Liver (tissue), 9 donors: ENCODE measurements around the gene KIN. TPM values are rescaled to one million over a fixed set of nuclear protein-coding genes. Genes with fewer than 3 reads are reported as not detected.
"Not testable (repeated sequence)": the region's sequence is repeated elsewhere in the genome, so short reads cannot be mapped to it uniquely, and the experiment has no call there.

Source experiments
- DNase-seq: peaks from one replicate; pipeline ENCODE4 v3.0.0-alpha.2; 2017; ENCODE audit warnings: low spot score
- H3K27ac ChIP-seq, 2 donors: one replicate each; pipeline ENCODE4 v1.7.0; 2013; ENCODE audit warnings: inconsistent platforms in 2 of 2, low read length in 2 of 2, control low read depth in 1 of 2, low read depth in 1 of 2, mild to moderate bottlenecking in 1 of 2
- H3K27me3 ChIP-seq, 4 donors: one replicate each; pipeline versions ENCODE4 v1.6.1 to v1.7.0; 2013; ENCODE audit warnings: low read length in 3 of 4, inconsistent platforms in 1 of 4, mild to moderate bottlenecking in 1 of 4, moderate library complexity in 1 of 4; ENCODE audit not compliant: control insufficient read depth in 4 of 4, insufficient read depth in 4 of 4
- H3K36me3 ChIP-seq, 4 donors: one replicate each; pipeline versions ENCODE4 v1.6.1 to v1.7.0; 2013; ENCODE audit warnings: low read length in 3 of 4, mild to moderate bottlenecking in 3 of 4, low read depth in 1 of 4, moderate library complexity in 1 of 4; ENCODE audit not compliant: control insufficient read depth in 4 of 4, insufficient read depth in 3 of 4
- H3K4me1 ChIP-seq, 4 donors: one replicate each; pipeline versions ENCODE4 v1.6.1 to v1.7.0; 2013; ENCODE audit warnings: low read length in 3 of 4, mild to moderate bottlenecking in 3 of 4, moderate library complexity in 1 of 4; ENCODE audit not compliant: control insufficient read depth in 4 of 4, insufficient read depth in 4 of 4
- H3K4me3 ChIP-seq, 3 donors: one replicate each; pipeline versions ENCODE4 v1.6.1 to v1.7.0; 2013; ENCODE audit warnings: low read length in 3 of 3, control low read depth in 1 of 3, low read depth in 1 of 3, mild to moderate bottlenecking in 1 of 3
- H3K9ac ChIP-seq, 2 donors: one replicate each; pipeline ENCODE4 v1.7.0; 2013; ENCODE audit warnings: low read length in 2 of 2, mild to moderate bottlenecking in 2 of 2, moderate library complexity in 2 of 2, control low read depth in 1 of 2, low read depth in 1 of 2
- H3K9me3 ChIP-seq, 4 donors: one replicate each; pipeline versions ENCODE4 v1.6.1 to v1.7.0; 2013; ENCODE audit warnings: low read length in 3 of 4; ENCODE audit not compliant: control insufficient read depth in 4 of 4
- ATF3 ChIP-seq: IDR thresholded peaks from 2 replicates; pipeline ENCODE4 v1.6.1; 2016; ENCODE audit warnings: antibody characterized with exemption
- CTCF ChIP-seq: fragments of 150-350 bp; IDR thresholded peaks from 2 replicates; pipeline ENCODE4 v1.5.1; 2017; ENCODE audit warnings: improper control_type of control experiment, low read depth, low read length; ENCODE audit not compliant: missing input control
- FOXA1 ChIP-seq: IDR thresholded peaks from 2 replicates; pipeline ENCODE4 v1.6.1; 2016; ENCODE audit warnings: antibody characterized with exemption
- HNF4A ChIP-seq, 2 donors: conservative IDR thresholded peaks; 2 replicates each; pipeline ENCODE4 v1.6.1; 2016; ENCODE audit warnings: antibody characterized with exemption in 2 of 2, mild to moderate bottlenecking in 2 of 2
- HNF4G ChIP-seq: IDR thresholded peaks from 2 replicates; pipeline ENCODE4 v1.6.1; 2016; ENCODE audit warnings: antibody characterized with exemption
- JUND ChIP-seq, 2 donors: IDR thresholded peaks; 2 replicates each; pipeline ENCODE4 v1.6.1; 2016; ENCODE audit warnings: antibody characterized with exemption in 2 of 2
- RAD21 ChIP-seq, 2 donors: IDR thresholded peaks; 2 replicates each; pipeline ENCODE4 v1.6.1; 2016; ENCODE audit warnings: antibody characterized with exemption in 2 of 2, mild to moderate bottlenecking in 2 of 2
- RXRA ChIP-seq, 2 donors: IDR thresholded peaks; 2 replicates each; pipeline ENCODE4 v1.6.1; 2017 to 2018; ENCODE audit warnings: antibody characterized with exemption in 2 of 2, mild to moderate bottlenecking in 1 of 2
- SP1 ChIP-seq: IDR thresholded peaks from 2 replicates; pipeline ENCODE4 v1.6.1; 2018; ENCODE audit warnings: antibody characterized with exemption, mild to moderate bottlenecking
- ZBTB33 ChIP-seq: IDR thresholded peaks from 2 replicates; pipeline ENCODE4 v1.6.1; 2016; ENCODE audit warnings: antibody characterized with exemption
- WGBS: extraction: QIAGEN DNeasy Blood & Tissue Kit; methylation state at CpG from one replicate; pipeline ENCODE4 v1.1.7; 2013; 5-methylcytosine and 5-hydroxymethylcytosine counted together
- polyA plus RNA-seq, 2 donors: library from polyadenylated mRNA; stranded (reverse) in 1 of 2; unstranded in 1 of 2; fragments of 200-250 nt in 1 of 2; fragments of >200 nt in 1 of 2; fragmentation: Nextera tagmentation in 1 of 2; extraction: Ambion mirVana in 1 of 2; gene quantifications; one replicate each; pipeline versions ENCODE4 v1.2.1 to v1.2.3, GENCODE V29; 2013 to 2015
- total RNA-seq, 2 donors: library from RNA; depleted of rRNA; stranded (reverse); fragments of >200 nt; gene quantifications; one replicate each; pipeline ENCODE4 v1.2.3, GENCODE V29; 2014
- donor health status: healthy.
- donor health status: healthy.
- donor health status: healthy.
- donor health status: healthy.
- donor health status: healthy.

KIN gene
- total and polyA plus RNA-seq, 4 donors, result 2.4 to 3.8 (median 3.1) TPM

GRCh38 chr10:7813481-7813880 is 25.7 kb upstream of the KIN start (continued):
- TF ChIP-seq ZBTB33 (no peak), RXRA (IDR thresholded peaks at IDR 0.05) (no peak), CTCF (no peak), HNF4A (conservative IDR thresholded peaks at IDR 0.05) (no peak), JUND (IDR thresholded peaks at IDR 0.05) (no peak), HNF4G (no peak), RAD21 (IDR thresholded peaks at IDR 0.05) (no peak)

GRCh38 chr10:7811743-7812142 is 23.9 kb upstream of the KIN start:
- not testable (repeated sequence) for H3K9me3 ChIP-seq, H3K27ac ChIP-seq, H3K27me3 ChIP-seq, H3K9ac ChIP-seq, H3K4me1 ChIP-seq, H3K4me3 ChIP-seq, DNase-seq
- TF ChIP-seq HNF4A (conservative IDR thresholded peaks at IDR 0.05), result peak; percentile 61 to 68
- TF ChIP-seq RXRA (IDR thresholded peaks at IDR 0.05), result peak; percentile 54 to 58
- TF ChIP-seq SP1, result peak; percentile 32
- 39% methylated on average over 7 of the region's 7 CpGs for WGBS
- H3K36me3 ChIP-seq, result peaks cover 5 to 12% (median 10%) of the 10 kb centered on the region in 4 donors

- H3K27me3 ChIP-seq, result no peaks in the 10 kb centered on the region
- TF ChIP-seq HNF4G (no peak), FOXA1 (no peak), RAD21 (IDR thresholded peaks at IDR 0.05) (no peak), ZBTB33 (no peak), ATF3 (no peak)
- H3K27ac ChIP-seq, result no peak overlapping the region
- H3K36me3 ChIP-seq, result peaks cover 5 to 15% (median 12%) of the 10 kb centered on the region in 4 donors
- H3K9me3 ChIP-seq, result no peaks in the 10 kb centered on the region
- H3K9ac ChIP-seq, result no peak overlapping the region
- H3K4me3 ChIP-seq, result no peak overlapping the region
- peaks cover 0 to 3% (median 0%) of the 10 kb centered on the region in 4 donors for H3K4me1 ChIP-seq
- WGBS, result 91% methylated on average over 5 of the region's 5 CpGs
- DNase-seq, result no peak
Measured at GRCh38 chr10:7811000-7811399, 23.2 kb upstream of the KIN start.
